ENCODE results near the gene SYT9.
A peak's percentile ranks its signal among the peaks of the same experiment; 100 is the strongest.

SYT9 gene

GRCh38 chr11:7251836-7252682 is at the start of gene SYT9:
SYT9 (plus strand) TSS chr11:7251904; CDS start chr11:7252187, 283 bp downstream.
- no peak for DNase-seq

- no peak for DNase-seq
Measured at GRCh38 chr11:7202412-7202811, 49.3 kb upstream of the SYT9 start.

GRCh38 chr11:7204778-7205177 is 46.9 kb upstream of the SYT9 start:
- DNase-seq: peak; percentile 15

- DNase-seq: no peak
Measured at GRCh38 chr11:7208391-7208790, 43.3 kb upstream of the SYT9 start.

DNA sequence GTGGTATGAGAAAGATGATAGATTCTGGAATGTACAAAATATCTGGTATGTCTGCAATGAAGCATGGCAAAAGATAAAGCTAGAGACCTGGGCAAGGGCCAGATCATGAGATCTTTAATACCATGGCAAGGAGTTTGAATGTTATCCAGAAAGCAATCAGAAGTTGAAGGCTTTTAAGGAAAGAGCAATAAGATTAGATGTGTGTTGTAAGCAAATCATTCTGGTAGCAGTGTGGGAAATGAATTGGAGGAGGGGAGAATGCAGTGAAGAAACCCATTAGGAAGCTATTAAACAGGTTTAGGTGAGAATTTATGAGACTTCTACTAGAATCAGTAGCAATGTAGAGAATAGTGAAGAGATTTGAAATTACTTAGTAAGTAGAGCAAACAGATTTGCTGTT is 32.2 kb upstream of the SYT9 start:
- DNase-seq: no peak

DNA sequence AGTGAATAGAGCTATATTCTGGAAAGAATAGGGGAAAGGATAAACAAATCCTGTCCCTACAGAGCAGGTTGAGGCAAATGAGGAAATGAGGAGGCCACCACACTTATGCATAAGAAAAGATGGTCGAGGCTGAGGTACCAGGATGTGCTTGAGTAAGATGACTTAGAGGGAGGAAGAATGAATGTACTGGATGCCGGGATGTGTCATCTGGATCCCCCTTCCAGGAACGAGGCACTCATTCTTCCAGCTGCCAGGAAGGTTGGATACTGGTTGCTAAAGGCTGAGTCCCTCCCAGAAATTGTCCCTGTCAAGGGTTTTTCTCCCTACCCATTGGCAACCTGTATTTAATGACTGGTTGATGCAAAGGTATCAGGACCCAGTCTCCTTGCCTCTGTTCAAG is 31.1 kb upstream of the SYT9 start:
- DNase-seq: no peak

- no peak for DNase-seq
Measured at GRCh38 chr11:7222619-7223018, 29.1 kb upstream of the SYT9 start.

DNA sequence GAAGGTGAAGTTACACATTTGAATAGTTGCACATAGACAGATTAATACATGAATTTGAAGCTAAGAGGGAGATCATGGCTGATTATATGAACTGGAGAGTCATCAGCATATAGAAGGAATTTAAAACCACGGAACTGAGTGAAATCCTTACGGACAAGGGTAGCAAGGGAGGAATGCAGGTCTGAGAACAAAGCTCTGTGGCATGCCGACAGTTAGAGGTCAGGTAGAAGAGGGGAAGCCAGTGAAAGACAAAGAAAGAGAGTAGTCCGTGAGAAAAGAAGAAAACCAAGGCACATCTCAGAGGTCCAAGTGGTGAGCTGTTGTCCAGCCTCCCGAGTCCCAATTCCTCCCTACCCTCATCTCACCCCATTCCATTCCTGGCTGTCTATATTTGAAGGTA is 11.8 kb upstream of the SYT9 start:
- DNase-seq: no peak

DNA sequence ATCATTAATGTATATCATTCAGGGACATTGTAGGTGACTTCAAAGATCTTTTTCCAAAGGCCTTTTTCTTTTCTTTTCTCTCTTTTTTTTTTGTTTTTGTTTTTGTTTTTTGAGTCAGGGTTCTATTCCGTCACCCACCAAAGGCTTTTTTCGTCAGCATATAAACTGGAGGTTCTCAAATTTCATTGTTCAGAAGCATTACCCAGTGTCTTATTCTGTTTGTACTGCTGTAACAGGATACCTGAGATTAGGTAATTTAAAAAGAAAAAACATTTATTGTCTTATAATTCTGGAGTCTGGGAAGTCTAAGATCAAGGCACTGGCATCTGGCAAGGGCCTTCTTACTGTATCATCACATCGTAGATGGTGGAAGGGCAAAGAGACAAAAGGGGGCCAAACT is 6.4 kb upstream of the SYT9 start:
- DNase-seq: no peak

DNA sequence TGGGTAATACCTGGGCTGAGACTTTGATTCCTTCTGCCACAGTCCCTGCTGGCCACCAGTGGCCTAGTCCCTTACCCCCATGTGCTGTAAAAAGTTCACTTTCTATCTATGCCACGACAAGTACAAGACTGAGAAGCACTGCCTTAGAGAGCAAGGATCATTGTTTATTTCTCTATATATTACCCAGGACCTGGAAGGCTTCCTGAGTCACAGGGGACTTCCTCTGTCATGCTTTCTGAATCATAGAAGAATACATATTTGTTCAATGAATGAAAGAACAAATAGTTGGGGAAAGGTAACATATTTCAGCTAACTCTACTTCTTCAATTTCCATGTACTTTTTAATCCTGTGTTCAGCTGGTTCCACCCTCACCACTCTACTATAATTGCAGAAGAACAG is 5.5 kb upstream of the SYT9 start:
- no peak for DNase-seq

GRCh38 chr11:7250166-7250565 is 1.5 kb upstream of the SYT9 start:
- DNase-seq: no peak

- DNase-seq: no peak
Measured at GRCh38 chr11:7251487-7251835, 243 bp upstream of the SYT9 start.

DNA sequence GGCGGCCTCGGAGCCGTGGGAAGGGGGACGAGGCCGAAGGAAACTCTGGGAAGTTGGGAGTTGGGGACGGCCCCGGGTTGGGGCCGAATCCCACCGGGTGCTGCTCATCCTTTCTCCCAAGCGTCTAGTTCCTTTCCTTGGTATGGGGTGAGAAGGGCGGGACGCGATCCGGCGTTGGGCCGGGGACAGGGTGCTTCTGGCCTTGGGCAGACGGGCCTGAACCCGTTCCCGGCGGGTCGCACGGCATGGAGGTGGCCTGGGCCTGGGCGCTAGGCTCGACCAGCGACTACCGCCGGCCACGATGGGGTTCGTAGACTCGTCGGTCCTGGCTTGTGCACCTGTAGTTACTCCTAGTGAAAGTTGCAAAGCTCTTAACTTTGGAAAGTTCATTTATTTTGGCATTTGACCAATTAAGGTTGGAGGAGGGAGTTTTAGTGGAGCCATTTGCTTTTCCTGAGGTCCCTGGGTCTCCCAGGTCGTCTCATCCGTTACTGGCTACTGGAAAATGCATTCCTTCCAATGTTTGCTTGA is 1.0 kb downstream of the SYT9 start:
- no peak for DNase-seq

DNA sequence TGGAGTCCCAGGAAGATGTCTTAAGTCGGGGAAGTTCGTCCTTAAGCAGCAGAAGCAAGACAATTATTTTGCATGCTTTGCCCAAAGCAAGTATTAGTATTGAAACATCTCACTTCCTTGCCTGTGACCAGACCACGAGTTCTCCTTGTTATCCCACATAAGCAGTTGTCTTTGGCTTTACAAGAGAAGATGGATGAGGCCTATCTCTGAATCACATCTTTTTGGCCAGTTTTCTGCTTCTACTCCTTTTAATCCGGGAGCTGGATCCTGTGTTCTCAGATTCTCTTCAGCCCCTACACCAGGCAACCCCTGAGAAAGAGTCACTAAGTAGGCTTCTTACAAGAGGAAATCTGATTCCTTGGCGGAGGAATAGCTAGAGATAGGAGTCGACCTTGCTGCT is 2.1 kb downstream of the SYT9 start:
- no peak for DNase-seq

DNA sequence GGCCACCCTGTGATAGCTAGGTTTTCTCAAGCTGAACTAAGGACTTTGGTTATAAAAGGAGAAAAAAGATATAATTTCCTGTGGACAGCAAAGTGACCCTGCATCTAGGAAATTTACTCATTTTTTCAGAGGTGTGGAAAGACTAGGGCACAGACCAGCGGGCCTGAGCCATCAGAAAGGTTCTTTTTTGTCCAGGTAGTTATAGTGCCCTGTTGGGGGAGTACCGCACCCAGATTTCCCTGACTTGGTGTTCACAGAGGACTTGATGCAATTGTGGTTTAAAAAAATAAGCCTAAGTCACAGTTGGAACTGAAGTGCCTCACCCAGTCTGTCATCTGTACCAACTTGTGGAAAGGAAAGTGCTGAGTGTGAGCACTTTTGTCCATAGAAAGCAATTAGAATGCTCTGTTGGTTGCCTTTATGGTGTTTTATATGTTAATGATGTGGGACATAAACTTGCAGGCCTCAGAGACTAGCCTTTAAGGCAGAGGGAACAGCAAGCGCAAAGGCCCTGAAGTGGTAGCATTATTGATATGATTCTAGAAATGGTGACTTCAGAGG is 3.1 kb downstream of the SYT9 start:
- no peak for DNase-seq

- DNase-seq: no peak
Measured at GRCh38 chr11:7256943-7257342, 5.2 kb downstream of the SYT9 start.

DNA sequence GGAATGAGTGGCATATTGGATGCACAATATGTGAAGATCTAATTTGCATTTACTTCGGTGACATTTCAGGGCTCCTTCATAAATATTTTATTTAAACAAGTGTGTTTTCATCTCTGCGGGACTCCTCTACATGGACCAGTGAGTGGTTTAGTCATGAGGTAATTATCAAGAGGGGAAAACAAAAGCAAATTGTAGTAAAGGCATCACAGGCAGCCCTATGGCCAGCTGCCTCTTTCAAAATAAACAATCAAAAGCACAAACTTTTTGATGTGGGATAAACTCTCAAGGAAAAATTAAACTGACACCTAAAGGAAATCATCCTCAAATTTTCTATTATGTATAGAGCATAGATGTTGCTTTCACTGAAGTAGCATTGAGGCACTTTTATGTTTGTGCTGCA is 6.0 kb downstream of the SYT9 start:
- no peak for DNase-seq

- DNase-seq: no peak
Measured at GRCh38 chr11:7261578-7261977, 9.9 kb downstream of the SYT9 start.

DNA sequence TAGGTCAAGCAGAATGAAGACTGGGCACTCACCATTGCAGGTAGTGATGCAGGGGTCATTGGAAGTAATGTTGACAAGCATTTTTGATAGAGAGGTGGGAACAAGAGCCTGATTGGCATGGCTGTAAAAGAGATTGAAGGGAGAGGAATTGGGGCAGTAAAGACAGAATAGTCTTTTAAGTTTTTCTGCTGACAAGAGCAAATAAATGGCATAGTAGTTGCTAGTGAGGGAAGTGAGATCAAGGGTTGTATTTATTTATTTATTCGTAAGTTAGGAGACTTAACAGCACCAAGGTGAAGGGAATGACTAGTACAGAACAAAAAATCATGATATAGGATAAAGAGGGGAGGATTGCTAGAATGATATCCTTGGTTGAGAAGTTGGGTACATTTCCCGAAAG is 11.0 kb downstream of the SYT9 start:
- no peak for DNase-seq

DNA sequence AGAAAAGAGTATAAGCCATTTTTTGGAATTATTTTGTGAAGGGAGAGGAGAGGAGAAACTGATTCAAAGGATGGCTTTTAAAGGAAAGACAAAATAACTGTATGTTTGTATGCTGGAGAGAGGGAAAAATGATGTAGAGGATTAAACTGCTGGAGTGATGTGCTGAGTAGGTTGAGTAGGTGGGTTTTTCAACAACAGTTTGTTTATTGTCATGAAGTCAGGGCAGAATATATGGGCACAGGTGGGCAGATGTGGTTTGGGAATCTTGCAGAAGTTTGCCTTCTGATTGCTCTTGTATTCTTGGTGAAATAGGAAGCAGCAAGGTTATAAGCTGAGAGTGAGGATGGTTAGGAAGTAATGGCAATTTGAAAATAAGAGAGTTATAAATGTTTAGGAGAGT is 12.1 kb downstream of the SYT9 start:
- DNase-seq: no peak

DNA sequence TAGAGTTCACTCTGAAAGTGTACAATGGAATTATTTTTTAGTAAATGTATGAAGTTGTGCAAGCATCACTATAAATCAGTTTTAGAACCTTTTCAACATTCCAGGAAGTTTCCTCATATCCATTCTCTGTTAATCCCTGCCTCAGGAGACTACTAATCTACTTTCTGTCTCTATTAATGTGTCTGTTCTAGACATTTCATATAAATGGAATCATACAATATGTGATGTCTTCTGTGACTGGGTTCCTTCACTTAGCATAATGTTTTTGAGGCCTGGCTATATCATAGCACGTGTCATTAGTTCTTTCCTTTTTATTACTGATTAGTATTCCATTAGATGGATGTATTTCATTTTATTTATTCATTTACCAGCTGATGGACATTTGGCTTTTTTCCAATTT is 17.1 kb downstream of the SYT9 start:
- no peak for DNase-seq

DNA sequence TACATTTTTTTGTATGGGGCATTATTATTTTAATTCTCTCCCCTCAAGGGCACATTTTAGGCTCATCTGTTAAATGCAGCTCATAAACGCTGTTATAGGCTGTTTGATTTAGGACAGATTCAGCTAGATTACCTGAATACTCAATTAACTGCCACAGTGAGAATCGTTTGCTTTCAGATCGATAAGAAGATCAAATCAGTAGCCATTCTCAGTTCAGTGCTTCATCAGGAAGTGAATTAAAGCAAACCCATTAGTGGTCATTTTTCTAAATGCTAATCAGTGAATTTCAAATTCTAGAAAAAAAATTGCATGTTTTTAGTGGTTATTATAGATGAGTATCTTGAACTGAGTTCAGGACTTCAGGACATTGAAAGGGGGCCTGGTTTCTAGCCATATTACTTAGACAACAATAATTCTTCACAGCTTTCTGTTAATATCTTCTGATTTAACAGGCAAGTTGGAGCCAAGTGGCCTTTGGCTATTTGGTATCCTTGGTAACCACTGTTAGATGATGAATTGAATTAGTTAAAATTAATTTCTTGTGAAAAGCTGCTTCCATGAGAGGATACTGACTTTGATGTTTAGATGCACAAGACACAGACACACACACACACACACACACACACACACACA is 18.6 kb downstream of the SYT9 start:
- DNase-seq: no peak

GRCh38 chr11:7272373-7272772 is 20.7 kb downstream of the SYT9 start:
- no peak for DNase-seq

GRCh38 chr11:7275133-7275532 is 23.4 kb downstream of the SYT9 start:
- no peak for DNase-seq

Measured in NCI-H226 (cell line).